Measurements from ENCODE around the gene CPM.
"Not testable (repeated sequence)": the region's sequence is repeated elsewhere in the genome, so short reads cannot be mapped to it uniquely, and the experiment has no call there.

Gene CPM

DNA sequence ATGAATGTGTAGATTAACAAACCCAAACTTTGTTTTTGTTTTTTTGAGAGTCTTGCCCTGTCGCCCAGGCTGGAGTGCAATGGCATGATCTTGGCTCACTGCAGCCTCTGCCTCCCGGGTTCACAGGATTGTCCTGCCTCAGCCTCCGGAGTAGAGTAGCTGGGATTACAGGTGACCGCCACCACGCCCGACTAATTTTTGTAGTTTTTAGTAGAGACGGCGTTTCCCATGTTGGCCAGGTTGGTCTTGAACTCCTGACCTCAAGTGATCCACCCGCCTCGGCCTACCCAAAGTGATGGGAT is 125.7 kb downstream of the CPM start:
- not testable (repeated sequence) for DNase-seq (ENCODE audit: low spot score)

DNA sequence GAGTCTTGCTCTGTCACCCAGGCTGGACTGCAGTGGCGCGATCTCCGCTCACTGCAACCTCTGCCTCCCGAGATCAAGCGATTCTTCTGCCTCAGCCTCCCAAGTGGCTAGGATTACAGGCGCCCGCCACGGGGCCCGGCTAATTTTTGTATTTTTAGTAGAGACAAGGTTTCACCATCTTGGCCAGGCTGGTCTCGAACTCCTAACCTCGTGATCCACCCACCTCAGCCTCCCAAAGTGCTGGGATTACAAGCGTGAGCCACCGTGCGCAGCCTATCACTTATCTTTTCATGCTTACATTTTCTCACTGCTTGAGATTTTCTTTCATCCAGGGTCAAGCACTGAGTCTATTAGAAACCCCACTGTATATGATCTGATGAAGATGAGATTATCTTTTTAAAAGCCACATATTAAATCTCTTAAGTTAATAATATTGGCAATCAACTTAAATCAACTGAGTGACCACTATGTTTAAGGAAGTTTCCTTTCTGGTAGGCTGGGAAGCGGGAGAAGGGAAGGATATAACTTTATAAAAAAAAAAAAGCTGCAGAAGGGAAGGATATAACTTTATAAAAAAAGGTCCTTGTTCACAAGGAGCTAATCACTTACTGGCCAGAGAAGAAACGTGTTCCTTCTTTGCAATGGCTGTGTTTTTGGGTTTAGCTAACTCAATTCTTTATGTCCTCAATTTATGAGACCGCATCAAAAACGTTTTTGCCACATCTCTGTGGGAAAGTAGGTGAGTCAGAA is 126.3 kb downstream of the CPM start:
- no peak for DNase-seq (ENCODE audit: low spot score)

DNA sequence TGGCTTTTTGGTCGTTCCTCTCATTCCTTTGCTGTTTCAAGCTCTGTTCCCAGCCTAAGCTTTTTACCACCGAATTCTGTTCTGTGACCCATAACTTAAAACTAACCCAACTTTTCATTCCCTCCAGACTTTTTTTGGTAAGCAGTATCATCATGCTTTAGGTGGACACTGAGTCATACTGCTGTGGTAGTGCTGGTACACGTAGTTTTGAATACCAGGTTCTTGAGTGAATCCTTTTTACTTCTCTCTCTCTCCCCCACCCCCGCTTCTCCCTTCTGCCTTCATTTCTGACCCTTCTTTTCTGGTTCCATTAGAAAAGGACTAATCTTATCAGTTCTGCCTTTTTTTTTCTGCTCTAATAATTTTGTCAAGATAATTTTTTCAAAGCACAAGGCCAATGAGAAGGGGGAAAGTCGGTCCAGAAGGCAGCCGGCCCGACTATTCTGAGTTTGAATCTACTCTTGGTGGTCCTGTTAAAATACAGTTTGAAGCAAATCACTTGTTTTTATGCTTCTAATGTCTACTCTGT is 127.3 kb downstream of the CPM start:
- no peak for DNase-seq (ENCODE audit: low spot score)

DNA sequence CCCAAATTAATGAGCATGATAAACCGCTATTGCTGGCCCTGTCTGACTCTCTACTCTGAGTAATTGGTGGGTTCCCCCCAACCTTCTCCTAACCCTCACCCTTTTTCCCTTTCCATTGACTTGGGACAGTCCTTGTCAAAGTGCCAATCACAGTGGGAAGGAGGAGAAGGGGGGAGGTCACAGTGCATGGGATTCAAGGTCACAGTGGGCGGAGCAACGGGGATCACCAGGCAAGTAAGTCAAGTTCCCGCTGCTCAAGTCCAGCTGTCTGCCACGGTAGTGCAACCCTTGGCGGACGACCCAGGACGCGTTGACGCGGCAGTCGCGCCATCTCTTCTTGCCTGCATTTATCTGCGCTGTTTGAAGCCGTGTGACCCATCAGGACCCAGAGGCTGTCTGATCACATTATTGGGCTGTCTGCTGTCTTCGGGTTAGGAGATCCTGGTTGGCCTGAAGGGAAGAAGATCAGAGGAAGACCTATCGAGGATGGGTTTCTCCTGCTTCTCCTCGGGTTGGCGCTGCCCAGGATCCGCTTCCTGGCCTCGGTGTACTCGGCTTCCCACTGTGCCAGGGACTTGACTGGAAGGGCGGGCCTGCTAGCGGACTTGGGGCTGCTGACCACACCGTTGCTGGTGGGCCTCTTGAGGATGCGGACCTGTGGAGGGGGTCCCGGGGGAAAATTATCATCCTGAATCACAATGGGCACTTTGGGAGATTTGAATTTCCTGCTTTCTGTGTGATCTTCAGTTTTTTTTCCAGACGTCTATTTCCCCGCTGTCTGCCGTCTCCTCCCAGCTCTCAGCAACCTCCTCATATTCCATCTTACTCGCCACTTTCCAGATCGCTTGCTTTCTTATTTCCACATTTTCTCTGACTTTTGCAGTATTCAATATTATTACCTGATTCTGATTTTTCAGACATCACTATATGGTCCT is 128.0 kb downstream of the CPM start:
- no peak for DNase-seq (ENCODE audit: low spot score)

DNA sequence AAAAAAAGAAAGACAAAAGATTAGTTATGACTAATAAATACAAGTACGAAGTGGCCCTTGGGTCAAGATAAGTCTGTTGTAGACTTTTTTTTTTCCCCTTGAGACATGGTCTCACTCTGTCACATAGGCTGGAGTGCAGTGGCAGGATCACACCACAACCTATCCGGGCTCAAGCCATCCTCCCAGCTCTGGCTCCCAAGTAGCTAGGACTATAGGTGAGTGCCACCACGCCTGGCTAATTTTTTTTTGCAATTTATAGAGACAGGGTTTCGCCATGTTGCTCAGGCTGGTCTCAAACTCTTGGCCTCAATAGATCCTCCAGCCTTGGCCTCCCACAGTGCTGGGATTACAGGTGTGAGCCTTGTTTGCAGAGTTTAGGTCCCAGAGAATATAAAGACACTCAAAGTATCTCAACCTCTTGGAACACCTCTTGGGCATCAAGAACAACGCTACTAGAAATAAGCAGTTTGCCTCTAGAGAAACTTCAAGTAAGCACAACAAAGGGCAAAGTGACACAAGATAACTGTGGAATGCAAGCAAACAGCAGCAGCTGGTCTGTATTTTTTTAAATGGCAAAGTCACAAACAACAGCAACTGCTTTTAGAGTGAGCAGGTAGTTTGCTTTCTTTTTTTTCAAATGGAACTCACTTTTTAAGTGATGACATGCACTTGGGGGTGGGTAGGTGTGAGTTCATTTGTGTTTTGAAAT is 128.9 kb downstream of the CPM start:
- DNase-seq (ENCODE audit: low spot score), result no peak

DNA sequence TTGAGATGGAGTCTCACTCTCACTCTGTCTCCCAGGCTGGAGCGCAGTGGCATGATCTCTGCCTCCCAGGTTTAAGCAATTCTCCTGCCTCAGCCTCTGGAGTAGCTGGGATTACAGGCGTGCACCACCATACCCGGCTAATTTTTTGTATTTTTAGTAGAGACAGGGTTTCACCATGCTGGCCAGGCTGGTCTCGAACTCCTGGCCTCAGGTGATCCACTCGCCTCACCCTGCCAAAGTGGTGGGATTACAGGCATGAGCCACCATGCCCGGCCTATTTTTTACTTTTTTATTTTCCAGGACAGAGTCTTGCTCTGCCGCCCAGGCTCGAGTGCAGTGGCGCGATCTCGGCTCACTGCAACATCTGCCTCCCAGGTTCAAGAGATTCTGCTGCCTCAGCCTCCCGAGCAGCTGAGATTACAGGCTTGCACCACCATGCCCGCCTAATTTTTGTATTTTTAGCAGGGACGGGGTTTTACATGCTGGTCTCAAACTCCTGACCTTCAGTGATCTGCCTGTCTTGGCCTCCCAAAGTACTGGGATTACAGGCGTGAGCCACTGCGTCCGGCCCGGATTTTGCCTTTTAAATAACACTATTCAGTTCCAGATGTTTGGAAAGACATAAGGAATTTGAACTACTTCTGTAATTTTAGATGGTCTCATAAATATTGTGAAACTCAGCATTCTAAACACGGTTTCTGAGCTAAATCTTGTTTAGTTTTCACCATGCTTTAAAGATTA is 129.9 kb downstream of the CPM start:
- DNase-seq (ENCODE audit: low spot score), result not testable (repeated sequence)

DNA sequence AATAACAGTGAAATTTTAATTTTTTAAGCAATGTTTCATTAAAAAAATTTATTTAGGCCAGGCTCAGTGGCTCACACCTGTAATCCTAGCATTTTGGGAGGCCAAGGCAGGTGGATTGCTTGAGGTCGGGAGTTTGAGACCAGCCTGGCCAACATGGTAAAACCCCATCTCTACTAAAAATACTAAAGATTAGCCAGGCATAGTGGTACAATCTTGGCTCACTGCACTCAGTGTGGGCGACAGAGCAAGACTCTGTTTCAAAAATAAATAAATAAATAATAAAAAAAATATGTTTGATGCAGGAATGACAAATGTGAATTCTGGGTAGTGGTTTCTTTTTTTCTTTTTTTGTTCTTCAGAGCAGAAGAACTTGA is 130.6 kb downstream of the CPM start:
- DNase-seq (ENCODE audit: low spot score), result not testable (repeated sequence)
